IPS-15b (cell line): Measurements from ENCODE around the gene PMF1.
"Not testable (repeated sequence)": the region's sequence is repeated elsewhere in the genome, so short reads cannot be mapped to it uniquely, and the experiment has no call there.

Source experiments
- H3K27me3 ChIP-seq: one replicate; pipeline ENCODE4 v1.6.1; 2013; ENCODE audit warnings: low read length; ENCODE audit not compliant: control insufficient read depth, insufficient read depth
- H3K36me3 ChIP-seq: one replicate; pipeline ENCODE4 v1.6.1; 2013; ENCODE audit warnings: low read length; ENCODE audit not compliant: control insufficient read depth, insufficient read depth
- H3K4me1 ChIP-seq: one replicate; pipeline ENCODE4 v1.6.1; 2013; ENCODE audit warnings: mild to moderate bottlenecking, low read length; ENCODE audit not compliant: control insufficient read depth, insufficient read depth
- H3K4me3 ChIP-seq: one replicate; pipeline ENCODE4 v1.5.1; 2013; ENCODE audit warnings: low read depth, low read length
- H3K9ac ChIP-seq: one replicate; pipeline ENCODE4 v1.6.1; 2013; ENCODE audit warnings: low read depth, mild to moderate bottlenecking, low read length
- H3K9me3 ChIP-seq: one replicate; pipeline ENCODE4 v1.6.1; 2013; ENCODE audit warnings: mild to moderate bottlenecking, low read length; ENCODE audit not compliant: control insufficient read depth, insufficient read depth

The PMF1 gene

DNA sequence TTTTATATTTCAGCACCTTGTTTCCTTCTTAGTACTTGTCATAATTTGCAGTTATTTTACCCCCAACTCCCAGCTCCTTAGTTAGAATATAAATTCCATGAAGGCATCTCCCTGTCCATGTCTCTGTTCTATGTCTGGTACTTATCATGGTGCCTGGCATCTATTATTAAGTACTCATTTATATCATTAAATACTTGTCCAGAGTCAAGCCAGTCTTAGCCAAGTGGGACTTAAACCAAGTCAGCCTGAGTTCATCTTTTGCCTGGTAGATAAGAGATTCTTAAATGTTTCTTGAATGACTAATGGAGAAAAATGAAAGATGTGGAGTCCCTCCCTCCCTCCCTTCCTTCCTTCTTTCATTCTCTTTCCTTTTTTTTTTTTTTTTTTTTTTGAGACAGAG is 9.5 kb upstream of the PMF1 start:
- no peak overlapping the region for H3K4me3 ChIP-seq
- H3K36me3 ChIP-seq, result peaks cover 29% of the 10 kb centered on the region
- no peaks in the 10 kb centered on the region for H3K9me3 ChIP-seq
- no peaks in the 10 kb centered on the region for H3K4me1 ChIP-seq
- H3K27me3 ChIP-seq, result no peaks in the 10 kb centered on the region
- H3K9ac ChIP-seq, result no peak overlapping the region

DNA sequence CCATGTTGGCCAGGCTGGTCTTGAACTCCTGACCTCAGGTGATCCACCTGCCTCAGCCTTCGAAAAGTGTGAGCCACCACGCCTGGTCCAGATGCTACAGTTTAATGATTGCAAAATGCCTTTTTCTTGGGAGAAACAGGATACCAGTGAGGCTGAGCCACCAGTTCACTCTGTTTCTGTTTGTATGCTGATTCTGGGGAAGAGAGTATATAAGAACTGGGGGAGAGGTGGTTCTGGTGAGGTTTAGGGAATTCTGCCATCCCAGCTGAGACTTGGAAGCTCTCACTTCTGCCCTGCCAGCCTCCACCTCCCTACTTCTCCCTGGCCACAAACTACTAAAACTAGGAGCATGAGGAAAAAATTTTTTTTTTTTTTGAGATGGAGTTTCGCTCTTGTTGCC is 8.1 kb upstream of the PMF1 start:
- Histone ChIP-seq H3K36me3 (peaks cover 30% of the 10 kb centered on the region), H3K4me3 (no peak overlapping the region), H3K9ac (no peak overlapping the region), H3K9me3 (no peaks in the 10 kb centered on the region), H3K27me3 (no peaks in the 10 kb centered on the region), H3K4me1 (peaks cover 4% of the 10 kb centered on the region)

DNA sequence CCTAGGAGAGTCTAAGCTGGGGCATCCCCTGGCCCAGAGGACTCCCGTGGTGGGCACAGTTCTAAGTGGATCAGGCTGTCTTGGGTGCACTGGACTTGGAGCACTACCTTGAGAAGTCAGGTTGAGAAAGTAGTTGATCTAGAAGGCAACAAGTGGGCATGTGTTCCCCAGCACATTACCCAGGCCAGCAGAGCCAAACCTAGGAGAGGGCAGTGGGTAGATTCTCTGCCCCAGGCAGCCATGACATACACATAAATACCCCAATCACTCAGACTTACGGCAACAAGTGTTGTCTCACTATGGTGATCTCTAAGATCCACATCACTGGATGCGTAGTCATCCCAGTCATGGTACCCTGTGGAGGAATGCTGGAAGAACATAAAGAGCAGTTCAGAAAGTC is 1.6 kb upstream of the PMF1 start:
- peaks cover 20% of the 10 kb centered on the region for H3K36me3 ChIP-seq
- H3K9me3 ChIP-seq, result no peaks in the 10 kb centered on the region
- no peak overlapping the region for H3K4me3 ChIP-seq
- H3K4me1 ChIP-seq, result peaks cover 6% of the 10 kb centered on the region
- no peak overlapping the region for H3K9ac ChIP-seq
- H3K27me3 ChIP-seq, result no peaks in the 10 kb centered on the region

DNA sequence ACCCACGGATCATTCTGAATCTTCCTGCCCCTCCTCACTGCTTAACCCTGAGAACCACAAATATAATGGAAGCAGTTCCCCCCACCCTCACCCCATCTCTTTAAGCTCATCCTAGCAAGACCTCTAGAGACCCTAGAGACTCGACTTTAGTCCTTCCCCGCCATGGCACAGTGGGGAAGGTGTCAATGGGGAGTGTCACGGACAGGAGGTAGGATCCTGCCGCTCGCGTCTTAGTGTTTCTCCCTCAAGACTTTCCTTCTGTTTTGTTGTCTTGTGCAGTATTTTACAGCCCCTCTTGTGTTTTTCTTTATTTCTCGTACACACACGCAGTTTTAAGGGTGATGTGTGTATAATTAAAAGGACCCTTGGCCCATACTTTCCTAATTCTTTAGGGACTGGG is 677 bp upstream of the PMF1 start:
- Histone ChIP-seq H3K36me3 (peaks cover 16% of the 10 kb centered on the region), H3K9ac (peak overlapping the region; percentile 100), H3K27me3 (no peaks in the 10 kb centered on the region), H3K4me1 (peaks cover 6% of the 10 kb centered on the region), H3K9me3 (no peaks in the 10 kb centered on the region), H3K4me3 (peak overlapping the region; percentile 99)

DNA sequence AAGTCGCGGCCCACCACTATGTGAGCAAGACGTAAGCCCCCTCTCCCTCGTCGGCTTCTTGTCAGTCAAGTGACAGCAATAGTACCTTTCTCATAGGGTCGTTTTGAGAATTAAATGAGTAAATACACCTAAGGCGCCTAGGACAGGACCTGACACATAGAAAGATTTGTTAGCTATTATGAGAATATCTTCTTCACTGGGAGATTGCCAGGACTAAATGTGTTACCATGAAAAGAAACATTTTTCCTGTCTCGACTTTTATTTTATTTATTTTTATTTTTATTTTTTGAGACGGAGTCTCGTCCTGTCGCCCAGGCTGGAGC is 798 bp downstream of the PMF1 start:
- Histone ChIP-seq H3K36me3 (peaks cover 6% of the 10 kb centered on the region), H3K9me3 (no peaks in the 10 kb centered on the region), H3K4me1 (peaks cover 6% of the 10 kb centered on the region), H3K4me3 (peak overlapping the region; percentile 99), H3K27me3 (no peaks in the 10 kb centered on the region), H3K9ac (peak overlapping the region; percentile 100)

DNA sequence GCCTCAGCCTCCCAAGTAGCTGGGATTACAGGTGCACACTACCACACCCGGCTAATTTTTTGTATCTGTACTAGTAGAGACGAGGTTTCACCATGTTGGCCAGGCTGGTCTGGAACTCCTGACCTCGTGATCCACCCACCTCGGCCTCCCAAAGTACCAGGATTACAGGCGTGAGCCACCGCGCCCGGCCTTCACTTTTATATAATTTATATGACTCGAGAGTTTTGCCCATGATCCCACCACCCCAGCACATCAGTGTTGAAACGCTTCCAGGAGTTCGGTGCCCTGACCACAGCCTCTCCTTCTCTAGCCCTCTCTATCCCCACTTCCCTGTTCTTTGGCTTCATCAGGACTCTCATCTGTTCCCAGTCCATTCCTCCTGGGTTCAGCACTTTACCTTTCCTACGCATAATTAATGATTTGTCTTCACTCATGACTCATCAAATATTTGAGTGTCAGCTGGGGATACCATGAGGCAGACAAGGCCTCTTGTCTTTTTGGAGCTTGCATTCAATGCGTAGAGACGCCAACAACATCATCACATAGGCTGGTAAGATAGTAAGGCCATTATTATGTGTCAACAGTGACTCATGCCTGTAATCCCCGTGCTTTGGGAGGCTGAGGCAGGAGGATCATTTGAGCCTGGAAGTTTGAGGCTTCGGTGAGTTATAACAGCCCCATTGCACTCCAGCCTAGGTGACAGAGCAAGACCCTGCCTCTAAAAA is 1.4 kb downstream of the PMF1 start:
- Histone ChIP-seq H3K9me3 (no peaks in the 10 kb centered on the region), H3K27me3 (no peaks in the 10 kb centered on the region), H3K4me3 (peak overlapping the region; percentile 99), H3K4me1 (peaks cover 2% of the 10 kb centered on the region), H3K9ac (peak overlapping the region; percentile 24), H3K36me3 (peaks cover 5% of the 10 kb centered on the region)

DNA sequence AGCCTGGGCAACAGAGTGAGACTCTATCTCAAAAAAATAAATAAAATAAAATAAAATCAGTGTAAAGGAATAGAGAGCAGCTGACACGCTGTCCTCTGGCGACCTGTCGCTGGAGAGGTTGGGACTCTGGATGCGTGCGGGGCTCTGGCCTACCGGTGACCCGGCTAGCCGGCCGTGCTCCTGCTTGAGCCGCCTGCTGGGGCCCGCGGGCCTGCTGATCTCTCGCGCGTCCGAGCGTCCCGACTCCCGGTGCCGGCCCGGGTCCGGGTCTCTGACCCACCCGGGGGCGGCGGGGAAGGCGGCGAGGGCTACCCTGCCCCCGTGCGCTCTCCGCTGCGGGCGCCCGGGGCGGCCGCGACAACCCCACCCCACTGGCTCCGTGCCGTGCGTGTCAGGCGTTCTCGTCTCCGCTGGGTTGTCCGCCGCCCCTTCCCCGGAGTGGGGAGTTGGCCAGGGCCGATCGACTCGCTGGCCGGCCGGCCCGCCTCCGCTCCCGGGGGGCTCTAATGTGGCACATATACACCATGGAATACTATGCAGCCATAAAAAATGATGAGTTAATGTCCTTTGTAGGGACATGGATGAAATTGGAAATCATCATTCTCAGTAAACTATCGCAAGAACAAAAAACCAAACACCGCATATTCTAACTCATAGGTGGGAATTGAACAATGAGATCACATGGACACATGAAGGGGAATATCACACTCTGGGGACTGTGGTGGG is 3.7 kb downstream of the PMF1 start:
- H3K36me3 ChIP-seq, H3K27me3 ChIP-seq, H3K9me3 ChIP-seq, H3K4me1 ChIP-seq, H3K4me3 ChIP-seq, H3K9ac ChIP-seq: not testable (repeated sequence)

DNA sequence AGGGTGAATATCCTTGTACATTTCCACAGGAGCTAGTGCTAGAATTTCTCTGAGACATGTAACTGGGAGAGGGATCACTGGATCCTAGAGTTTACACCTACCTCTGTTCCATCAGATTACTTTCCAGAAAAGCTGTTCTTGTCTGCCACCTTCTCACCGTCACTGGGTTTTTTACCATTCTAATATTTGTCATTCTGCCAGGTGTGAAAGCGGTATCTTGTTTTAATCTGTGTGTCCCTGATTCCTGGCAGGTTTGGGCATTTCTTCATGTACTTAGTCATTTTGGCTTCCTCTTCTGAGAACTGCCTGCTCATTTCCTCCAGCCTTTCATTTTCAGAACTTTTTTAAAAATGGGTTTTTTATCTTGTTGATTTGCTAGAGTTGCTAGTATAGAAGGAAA is 5.1 kb downstream of the PMF1 start:
- Histone ChIP-seq H3K36me3 (peaks cover 10% of the 10 kb centered on the region), H3K9me3 (no peaks in the 10 kb centered on the region), H3K4me3 (no peak overlapping the region), H3K4me1 (peaks cover 2% of the 10 kb centered on the region), H3K27me3 (no peaks in the 10 kb centered on the region), H3K9ac (no peak overlapping the region)

DNA sequence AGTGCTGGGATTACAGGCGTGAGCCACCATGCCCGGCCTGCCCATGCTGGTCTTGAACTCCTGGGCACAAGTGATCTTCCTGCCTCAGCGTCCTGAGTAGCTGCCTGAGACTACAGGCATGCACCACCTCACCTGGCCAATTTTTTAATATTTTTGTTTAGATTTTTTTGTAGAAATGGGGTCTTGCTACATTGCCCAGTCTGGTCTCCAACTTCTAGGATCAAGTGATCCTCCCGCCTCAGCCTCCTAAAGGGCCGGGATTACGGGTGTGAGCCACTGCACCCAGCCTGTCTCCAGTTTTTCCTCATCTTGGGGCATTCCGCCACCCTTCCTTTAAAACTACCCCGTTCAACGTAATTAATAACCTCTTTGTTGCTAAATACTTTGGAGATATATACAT is 7.4 kb downstream of the PMF1 start:
- Histone ChIP-seq H3K9me3 (no peaks in the 10 kb centered on the region), H3K27me3 (no peaks in the 10 kb centered on the region), H3K4me1 (no peaks in the 10 kb centered on the region), H3K9ac (no peak overlapping the region), H3K4me3 (no peak overlapping the region), H3K36me3 (peaks cover 17% of the 10 kb centered on the region)

DNA sequence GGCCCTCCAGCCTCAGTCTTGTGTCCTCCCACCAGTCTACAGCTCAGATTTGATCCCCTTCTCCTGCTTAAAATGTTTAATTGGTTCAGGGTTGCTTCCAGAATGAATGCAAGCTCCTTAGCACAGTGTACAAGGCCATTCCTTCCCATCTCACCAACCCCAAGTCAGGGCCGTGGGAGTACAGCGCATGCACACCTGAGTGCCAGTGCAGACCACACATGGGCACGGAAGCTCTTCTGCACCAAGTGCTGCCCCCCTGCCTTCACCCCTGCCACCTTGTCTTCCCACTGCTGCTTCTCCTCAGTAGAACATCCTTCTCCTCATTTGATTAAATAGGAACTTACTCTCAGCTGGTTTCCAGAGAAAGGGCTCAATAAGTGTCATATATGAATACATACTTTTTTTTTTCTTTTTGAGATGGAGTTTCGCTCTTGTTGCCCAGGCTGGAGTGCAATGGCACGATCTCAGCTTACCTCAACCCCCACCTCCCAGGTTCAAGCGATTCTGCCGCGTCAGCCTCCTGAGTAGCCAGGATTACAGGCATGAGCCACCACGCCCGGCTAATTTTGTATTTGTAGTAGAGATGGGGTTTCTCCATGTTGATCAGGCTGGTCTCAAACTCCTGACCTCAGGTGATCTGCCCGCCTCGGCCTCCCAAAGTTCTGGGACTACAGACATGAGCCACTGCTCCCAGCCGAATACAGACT is 9.3 kb downstream of the PMF1 start:
- Histone ChIP-seq H3K9ac (no peak overlapping the region), H3K36me3 (peaks cover 19% of the 10 kb centered on the region)

DNA sequence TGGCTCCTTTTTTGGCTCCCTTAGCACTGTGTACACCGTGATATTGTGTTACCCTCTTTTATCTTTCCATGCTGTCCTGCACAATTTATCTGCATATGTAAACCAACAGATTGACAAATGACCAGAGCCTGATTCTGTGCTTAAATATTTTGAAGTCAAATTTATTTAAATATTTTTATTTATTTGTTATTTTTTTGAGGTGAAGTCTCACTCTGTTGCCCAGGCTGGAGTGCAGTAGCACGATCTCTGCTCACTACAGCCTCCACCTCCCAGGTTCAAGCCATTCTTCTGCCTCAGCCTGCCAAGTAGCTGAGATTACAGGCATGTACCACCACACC is 12.8 kb downstream of the PMF1 start:
- H3K36me3 ChIP-seq, result peaks cover 26% of the 10 kb centered on the region
- H3K4me1 ChIP-seq, result no peaks in the 10 kb centered on the region
- H3K27me3 ChIP-seq, result no peaks in the 10 kb centered on the region
- no peak overlapping the region for H3K9ac ChIP-seq
- H3K4me3 ChIP-seq, result no peak overlapping the region
- no peaks in the 10 kb centered on the region for H3K9me3 ChIP-seq

More for the DNA sequence above, 9.3 kb downstream of the PMF1 start:
- no peak overlapping the region for H3K4me3 ChIP-seq
- no peaks in the 10 kb centered on the region for H3K4me1 ChIP-seq
- H3K9me3 ChIP-seq, result no peaks in the 10 kb centered on the region
- H3K27me3 ChIP-seq, result no peaks in the 10 kb centered on the region

DNA sequence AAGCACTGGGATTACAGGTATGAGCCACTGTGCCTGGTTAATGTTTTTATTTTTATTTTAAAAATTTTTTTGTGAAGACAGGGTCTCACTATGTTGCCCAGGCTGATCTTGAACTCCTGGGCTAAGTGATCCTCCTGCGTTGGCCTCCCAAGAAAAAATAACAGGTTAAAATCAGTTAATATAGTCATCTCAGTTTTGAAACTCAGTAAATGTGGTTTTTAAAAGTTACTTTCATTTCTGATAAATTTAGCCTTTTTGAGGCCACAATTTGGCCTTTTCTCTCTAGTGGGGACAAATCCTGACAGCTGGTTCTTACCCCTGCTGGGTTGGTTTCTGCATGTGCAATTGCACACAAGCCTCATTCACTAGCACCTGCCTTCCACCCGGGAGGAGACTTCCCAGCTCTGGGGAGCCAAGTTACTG is 13.3 kb downstream of the PMF1 start:
- Histone ChIP-seq H3K9me3 (no peaks in the 10 kb centered on the region), H3K36me3 (peaks cover 24% of the 10 kb centered on the region), H3K9ac (no peak overlapping the region), H3K27me3 (no peaks in the 10 kb centered on the region), H3K4me3 (no peak overlapping the region), H3K4me1 (no peaks in the 10 kb centered on the region)
